Neural cell (in vitro differentiated cells): Measurements from ENCODE around the gene CCDC106.

Source experiments
- EP300 ChIP-seq: fragments of 450-650 bp; conservative IDR thresholded peaks from 2 replicates; pipeline ENCODE4 v1.6.1; 2014; ENCODE audit warnings: antibody characterized with exemption, mild to moderate bottlenecking, moderate library complexity; ENCODE audit not compliant: poor library complexity, severe bottlenecking
- EZH2 ChIP-seq: fragments of 200-600, 300-800 bp; shearing (Covaris generic), sonication (generic); IDR thresholded peaks from 2 replicates; pipeline ENCODE4 v1.6.1; 2014; ENCODE audit warnings: antibody characterized with exemption, low read length, borderline replicate concordance, mild to moderate bottlenecking; ENCODE audit not compliant: insufficient read depth, poor library complexity, severe bottlenecking
- POLR2AphosphoS5 ChIP-seq: IDR thresholded peaks from 2 replicates; pipeline ENCODE4 v1.6.1; 2012
- SMC3 ChIP-seq: fragments of 450-650 bp; conservative IDR thresholded peaks from 2 replicates; pipeline ENCODE4 v1.6.1; 2014; ENCODE audit warnings: antibody characterized with exemption, mild to moderate bottlenecking, moderate library complexity; ENCODE audit not compliant: poor library complexity
- TAF1 ChIP-seq: IDR thresholded peaks from 2 replicates; pipeline ENCODE4 v1.6.1; 2012; ENCODE audit warnings: low read depth
- TF ChIP-seq, protein P1 (sequence below): fragments of 450-650 bp; IDR thresholded peaks from 2 replicates; pipeline ENCODE4 v1.5.1; 2014; ENCODE audit warnings: antibody characterized with exemption, mild to moderate bottlenecking, moderate library complexity; ENCODE audit not compliant: poor library complexity, severe bottlenecking
- TF ChIP-seq, protein P2 (sequence below): IDR thresholded peaks from 2 replicates; pipeline ENCODE4 v1.6.1; 2012; ENCODE audit warnings: borderline replicate concordance

DNA sequence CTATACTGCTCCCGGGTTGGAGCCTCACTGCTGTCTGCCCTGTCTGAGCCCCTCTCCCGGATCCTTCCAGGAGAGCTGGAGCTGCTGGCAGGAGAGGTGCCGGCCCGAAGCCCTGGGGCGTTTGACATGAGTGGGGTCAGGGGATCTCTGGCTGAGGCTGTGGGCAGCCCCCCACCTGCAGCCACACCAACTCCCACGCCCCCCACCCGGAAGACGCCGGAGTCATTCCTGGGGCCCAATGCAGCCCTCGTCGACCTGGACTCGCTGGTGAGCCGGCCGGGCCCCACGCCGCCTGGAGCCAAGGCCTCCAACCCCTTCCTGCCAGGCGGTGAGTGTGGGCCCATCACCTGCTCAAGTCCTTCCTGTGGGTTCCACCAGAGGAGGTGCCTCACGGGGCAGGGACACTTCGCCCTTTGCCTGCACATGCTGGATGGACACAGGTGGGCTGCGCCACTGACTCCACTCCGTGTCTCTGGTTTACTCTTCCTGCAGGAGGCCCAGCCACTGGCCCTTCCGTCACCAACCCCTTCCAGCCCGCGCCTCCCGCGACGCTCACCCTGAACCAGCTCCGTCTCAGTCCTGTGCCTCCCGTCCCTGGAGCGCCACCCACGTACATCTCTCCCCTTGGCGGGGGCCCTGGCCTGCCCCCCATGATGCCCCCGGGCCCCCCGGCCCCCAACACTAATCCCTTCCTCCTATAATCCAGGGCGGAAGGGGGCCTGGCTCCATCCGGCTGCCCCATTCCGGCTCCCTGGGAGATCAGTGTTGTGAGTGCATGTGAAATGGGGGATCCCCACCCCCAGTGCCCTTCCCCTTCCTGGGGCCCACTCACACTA is 46.9 kb downstream of the CCDC106 start:
- TF ChIP-seq TAF1 (no peak), EZH2 (no peak), POLR2AphosphoS5 (no peak), EP300 (no peak), SMC3 (no peak)
- TF ChIP-seq, protein P1, sequence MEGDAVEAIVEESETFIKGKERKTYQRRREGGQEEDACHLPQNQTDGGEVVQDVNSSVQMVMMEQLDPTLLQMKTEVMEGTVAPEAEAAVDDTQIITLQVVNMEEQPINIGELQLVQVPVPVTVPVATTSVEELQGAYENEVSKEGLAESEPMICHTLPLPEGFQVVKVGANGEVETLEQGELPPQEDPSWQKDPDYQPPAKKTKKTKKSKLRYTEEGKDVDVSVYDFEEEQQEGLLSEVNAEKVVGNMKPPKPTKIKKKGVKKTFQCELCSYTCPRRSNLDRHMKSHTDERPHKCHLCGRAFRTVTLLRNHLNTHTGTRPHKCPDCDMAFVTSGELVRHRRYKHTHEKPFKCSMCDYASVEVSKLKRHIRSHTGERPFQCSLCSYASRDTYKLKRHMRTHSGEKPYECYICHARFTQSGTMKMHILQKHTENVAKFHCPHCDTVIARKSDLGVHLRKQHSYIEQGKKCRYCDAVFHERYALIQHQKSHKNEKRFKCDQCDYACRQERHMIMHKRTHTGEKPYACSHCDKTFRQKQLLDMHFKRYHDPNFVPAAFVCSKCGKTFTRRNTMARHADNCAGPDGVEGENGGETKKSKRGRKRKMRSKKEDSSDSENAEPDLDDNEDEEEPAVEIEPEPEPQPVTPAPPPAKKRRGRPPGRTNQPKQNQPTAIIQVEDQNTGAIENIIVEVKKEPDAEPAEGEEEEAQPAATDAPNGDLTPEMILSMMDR, result no peak
- TF ChIP-seq, protein P2, sequence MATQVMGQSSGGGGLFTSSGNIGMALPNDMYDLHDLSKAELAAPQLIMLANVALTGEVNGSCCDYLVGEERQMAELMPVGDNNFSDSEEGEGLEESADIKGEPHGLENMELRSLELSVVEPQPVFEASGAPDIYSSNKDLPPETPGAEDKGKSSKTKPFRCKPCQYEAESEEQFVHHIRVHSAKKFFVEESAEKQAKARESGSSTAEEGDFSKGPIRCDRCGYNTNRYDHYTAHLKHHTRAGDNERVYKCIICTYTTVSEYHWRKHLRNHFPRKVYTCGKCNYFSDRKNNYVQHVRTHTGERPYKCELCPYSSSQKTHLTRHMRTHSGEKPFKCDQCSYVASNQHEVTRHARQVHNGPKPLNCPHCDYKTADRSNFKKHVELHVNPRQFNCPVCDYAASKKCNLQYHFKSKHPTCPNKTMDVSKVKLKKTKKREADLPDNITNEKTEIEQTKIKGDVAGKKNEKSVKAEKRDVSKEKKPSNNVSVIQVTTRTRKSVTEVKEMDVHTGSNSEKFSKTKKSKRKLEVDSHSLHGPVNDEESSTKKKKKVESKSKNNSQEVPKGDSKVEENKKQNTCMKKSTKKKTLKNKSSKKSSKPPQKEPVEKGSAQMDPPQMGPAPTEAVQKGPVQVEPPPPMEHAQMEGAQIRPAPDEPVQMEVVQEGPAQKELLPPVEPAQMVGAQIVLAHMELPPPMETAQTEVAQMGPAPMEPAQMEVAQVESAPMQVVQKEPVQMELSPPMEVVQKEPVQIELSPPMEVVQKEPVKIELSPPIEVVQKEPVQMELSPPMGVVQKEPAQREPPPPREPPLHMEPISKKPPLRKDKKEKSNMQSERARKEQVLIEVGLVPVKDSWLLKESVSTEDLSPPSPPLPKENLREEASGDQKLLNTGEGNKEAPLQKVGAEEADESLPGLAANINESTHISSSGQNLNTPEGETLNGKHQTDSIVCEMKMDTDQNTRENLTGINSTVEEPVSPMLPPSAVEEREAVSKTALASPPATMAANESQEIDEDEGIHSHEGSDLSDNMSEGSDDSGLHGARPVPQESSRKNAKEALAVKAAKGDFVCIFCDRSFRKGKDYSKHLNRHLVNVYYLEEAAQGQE, result no peak
